GM12891 (cell line): ENCODE data around the gene SDE2.
"Not testable (repeated sequence)": the region's sequence is repeated elsewhere in the genome, so short reads cannot be mapped to it uniquely, and the experiment has no call there.

ENCODE experiments used
- PAX5 ChIP-seq: IDR thresholded peaks from 2 replicates; pipeline ENCODE4 v1.6.1; 2011; ENCODE audit warnings: low read length, moderate library complexity, mild to moderate bottlenecking; ENCODE audit not compliant: insufficient read depth, severe bottlenecking
- POLR2A ChIP-seq: IDR thresholded peaks from 2 replicates; pipeline ENCODE4 v1.6.1; 2011; ENCODE audit warnings: low read depth, low read length, control low read depth
- POLR2AphosphoS5 ChIP-seq: IDR thresholded peaks from 2 replicates; pipeline ENCODE4 v1.6.1; 2011; ENCODE audit warnings: low read depth, low read length, control low read depth
- POU2F2 ChIP-seq: IDR thresholded peaks from 2 replicates; pipeline ENCODE4 v1.6.1; 2011; ENCODE audit warnings: low read depth, mild to moderate bottlenecking, control low read depth, low read length, moderate library complexity
- SPI1 ChIP-seq: IDR thresholded peaks from 2 replicates; pipeline ENCODE4 v1.6.1; 2011; ENCODE audit warnings: low read depth, low read length, control low read depth
- TAF1 ChIP-seq: IDR thresholded peaks from 2 replicates; pipeline ENCODE4 v1.6.1; 2011; ENCODE audit warnings: low read depth, low read length, control low read depth

DNA sequence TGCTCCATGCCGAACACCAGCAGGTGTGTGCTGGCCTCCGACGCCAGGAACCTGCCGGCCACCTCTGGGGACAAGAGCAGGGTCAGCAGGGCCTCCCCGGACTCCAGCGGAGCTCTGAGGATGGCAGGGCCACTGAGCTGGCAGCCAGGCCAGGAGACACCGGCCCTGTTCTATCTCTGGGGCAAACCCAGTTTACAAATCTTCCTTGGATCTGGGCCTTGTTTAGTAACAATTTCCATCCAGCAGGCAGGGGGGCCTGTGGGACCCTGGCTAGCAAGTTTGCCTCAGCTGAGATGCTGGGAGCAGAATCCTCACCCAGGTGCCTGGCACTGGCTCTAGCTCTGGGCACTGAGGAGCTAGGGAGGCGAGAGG, 59.2 kb downstream of the SDE2 start:
- TF ChIP-seq POLR2A, SPI1, POLR2AphosphoS5, TAF1, PAX5, POU2F2: not testable (repeated sequence)
